ENCODE measurements around the gene GDF10. TPM values are rescaled to one million over a fixed set of nuclear protein-coding genes. Genes with fewer than 3 reads are reported as not detected.

Gene GDF10
- total RNA-seq, 1 donor from 2014 or later, result not detected

DNA sequence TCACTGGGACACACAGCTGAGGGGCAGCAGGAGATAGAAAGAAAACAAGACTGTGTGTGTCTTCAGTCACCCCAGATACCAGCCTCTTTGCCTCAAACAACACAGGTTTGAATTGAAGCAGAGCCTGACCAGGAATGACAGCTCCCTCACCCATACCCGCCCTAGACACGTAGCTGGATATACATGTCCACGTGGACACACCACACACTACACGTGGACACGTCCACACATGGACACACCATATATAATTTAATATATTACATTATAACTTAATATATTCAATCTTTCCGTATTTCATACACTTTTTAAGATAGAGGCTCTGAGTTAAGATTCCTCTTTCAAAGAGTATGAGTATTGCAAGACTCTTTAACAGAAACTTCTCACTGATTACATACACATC lies 33.5 kb downstream of the GDF10 start:
- no peak for DNase-seq (ENCODE audit: low read depth)

DNA sequence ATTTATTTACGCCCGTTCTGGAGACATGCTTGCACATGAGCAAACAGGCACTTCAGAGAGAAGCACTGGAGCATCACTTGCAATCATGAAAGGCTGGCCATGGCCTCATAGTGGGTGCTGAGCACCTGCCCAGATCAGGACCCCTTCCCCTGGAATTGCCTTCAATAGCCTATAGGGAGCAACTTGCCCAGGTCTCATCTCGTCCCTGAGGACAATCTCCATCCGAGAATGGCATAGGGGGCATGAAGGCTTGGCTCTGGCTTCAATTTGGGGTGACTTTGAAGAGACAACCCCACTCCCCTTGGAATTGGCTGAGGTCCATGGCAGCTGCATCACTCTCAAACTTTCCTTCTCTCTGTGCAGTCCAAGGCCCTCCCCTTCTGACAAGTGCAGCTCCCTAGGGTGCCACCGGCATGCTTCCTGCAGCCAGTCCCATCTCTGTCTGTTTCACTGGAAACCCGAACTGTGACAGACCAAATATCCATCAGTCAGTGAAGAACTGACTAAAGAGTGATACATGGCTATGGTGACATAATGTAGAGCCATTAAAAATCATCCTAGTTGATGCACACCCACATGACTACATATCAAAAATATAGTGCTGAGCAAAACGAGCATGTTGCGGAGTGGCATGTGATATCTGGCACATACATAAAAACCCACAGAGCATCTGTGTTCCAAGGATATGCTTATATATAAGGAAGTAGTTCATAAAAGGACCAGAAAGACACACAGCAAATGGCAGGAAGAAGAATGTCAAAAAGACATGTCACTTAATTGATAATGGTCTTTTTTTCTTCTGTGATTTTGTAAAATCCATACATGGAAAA lies 34.7 kb downstream of the GDF10 start:
- DNase-seq (ENCODE audit: low read depth), result no peak

- no peak for DNase-seq (ENCODE audit: low read depth)
Measured at GRCh38 chr10:47335906-47336305, 35.9 kb downstream of the GDF10 start.

GRCh38 chr10:47336387-47337134 lies 36.6 kb downstream of the GDF10 start:
- no peak for DNase-seq (ENCODE audit: low read depth)

GRCh38 chr10:47337310-47337709 lies 37.3 kb downstream of the GDF10 start:
- DNase-seq (ENCODE audit: low read depth), result no peak

DNA sequence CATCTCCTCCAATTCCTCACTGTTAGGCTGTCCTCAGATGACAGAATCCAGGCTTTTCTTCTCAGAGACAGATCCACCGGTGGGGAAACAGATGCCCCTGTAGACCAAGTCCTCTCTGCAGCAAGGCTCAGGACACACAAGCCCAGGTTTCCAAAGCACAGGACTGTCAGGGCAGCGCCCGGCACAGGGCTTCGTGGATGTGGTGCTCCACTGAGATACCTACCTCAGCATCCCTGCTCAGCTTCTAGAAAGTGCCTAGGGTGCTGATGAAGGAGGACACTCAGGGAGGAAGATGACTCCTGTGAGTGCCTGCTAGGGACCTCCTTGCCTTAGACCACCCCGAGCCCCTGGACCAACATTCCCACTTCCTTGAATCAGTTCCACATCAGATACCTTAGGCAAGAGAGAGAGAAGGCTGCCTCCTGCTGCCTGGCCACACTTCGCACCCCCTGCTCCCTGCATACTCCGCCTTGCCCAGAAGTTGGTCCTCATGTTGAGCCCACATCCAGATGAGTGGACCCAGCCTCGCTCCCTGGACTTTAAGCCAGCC lies 39.3 kb downstream of the GDF10 start:
- DNase-seq (ENCODE audit: low read depth), result no peak

DNA sequence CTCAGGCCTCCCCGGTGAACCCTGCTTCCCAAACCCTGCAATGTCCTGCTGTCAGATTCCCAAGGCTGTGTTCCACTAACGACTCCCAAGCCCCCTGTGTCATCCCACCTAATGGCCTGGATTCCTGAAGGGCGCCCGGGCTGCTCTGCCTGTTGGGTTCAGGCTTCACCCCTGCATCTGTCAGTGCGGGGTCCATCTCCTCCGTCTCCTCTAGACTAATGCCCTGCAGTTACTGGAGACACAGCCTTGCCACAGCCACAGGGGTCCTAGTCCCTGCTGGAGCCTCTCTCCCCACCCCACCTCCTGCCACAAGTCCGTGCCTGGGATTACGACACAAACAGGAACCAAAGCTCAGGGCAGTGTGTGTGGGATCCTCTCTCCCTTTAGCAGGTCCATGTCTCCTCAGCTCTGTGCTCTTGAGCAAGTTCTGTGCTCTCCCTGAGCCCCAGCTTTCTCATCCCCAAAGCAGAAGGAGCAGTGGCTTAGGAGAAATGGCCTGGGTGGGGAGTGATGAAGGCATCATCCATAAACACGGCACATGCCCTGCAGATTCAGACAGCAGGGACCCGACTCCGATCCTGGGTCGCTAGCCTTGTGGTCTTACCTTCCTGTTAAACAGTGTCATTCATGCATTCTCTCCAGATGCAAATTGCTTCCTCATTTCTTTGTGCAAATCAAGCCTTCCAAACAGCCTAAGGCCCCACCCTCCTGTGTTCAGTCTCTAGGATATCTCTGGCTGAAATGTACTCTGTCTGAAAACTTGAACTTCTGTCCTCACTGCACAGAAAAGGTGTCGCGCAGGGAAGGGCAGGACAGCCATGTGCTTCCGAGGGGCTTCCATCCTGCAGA lies 40.0 kb downstream of the GDF10 start:
- no peak for DNase-seq (ENCODE audit: low read depth)

DNA sequence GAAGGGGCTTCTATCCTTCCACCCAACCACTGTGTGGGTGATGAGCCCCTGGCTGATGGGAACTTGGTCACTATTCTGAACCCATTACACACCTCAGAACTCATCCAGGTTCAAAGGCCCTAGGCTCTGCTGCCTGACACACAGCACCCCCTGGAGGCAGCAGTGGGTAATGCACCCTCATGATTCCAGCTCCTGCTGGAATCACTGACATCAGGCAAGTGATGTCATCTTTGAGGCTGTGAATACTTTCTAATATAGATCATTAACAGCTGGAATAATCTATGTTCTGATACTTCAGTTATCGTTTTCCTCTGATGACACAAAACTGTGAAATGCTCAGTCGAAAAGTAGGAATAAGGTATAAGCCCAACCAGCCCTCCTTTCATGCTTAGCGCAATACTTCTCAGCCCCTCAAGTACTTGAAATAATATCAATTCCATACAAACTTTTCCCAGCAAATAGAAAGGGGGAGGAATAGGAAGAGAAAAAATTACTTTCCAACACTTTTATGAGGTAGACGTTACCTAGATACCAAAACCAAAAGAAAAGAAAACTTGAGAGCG lies 40.7 kb downstream of the GDF10 start:
- DNase-seq (ENCODE audit: low read depth), result peak; percentile 44

DNA sequence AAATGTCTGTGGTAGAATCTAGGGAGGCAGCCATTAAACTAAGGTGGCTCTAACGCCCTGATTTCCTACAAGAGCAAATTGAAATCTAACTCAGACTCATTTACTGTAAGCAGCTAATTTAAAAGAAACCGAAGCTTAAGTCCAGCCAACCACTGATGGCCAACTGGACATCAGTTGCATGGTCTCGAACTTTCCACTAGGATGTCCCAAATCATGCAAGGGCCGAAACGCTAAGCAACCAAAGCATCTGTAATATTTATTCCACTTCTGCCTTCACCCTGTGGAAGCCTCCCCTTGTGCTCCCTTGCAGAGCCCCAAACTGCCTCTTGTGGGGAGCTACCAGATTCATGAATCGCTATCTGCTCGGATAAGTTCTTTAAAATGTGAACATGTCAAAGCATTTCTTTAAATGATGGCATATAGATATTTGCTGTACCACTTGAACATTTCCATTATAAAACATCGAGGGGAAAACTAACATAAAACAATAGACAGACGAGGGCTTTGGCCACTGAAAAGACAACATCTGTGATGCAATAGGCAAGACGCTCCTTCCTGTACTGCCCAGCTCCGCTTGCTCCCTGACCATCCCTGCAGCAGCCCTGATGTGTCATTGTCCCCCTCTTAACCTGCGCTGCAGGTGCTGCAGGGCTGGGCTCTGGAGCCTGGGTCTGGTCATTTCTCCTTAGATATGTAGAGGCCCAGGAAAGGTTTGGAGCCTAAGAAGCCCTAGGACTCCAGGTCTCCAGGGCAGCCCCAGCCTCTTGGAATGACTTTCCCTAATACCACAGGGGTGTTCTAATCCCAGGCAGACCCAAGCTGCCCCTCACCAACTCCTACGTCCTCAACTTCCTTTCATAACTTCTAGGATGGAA lies 45.2 kb downstream of the GDF10 start:
- DNase-seq (ENCODE audit: low read depth), result no peak

DNA sequence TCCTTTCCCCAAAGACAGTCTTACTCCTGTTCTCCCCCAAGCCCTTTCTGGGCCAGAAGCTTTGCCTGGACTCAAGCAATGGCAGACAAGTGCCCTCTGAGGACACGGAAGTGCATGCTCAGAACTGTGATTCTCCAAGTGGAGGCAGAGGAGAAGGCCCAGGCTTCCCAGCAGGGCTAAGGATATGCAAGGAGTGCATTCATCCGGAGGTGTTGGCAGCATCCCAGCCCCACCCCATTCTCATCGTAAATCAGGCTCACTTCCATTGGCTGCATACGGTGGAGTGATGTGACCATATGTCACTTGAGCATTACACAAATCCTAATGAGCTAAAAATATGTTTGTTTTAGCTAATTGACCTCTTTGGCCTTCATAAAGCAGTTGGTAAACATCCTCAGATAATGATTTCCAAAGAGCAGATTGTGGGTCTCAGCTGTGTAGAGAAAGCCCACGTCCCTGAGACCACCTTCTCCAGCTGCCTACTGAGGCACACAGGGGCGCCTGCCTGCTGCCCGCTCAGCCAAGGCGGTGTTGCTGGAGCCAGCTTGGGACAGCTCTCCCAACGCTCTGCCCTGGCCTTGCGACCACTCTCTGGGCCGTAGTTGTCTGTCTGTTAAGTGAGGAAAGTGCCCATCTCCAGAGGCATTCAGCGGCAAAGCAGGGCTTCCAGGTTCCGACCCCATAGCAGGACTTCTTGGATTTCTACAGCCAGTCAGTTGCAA lies 46.7 kb downstream of the GDF10 start:
- no peak for DNase-seq (ENCODE audit: low read depth)

GRCh38 chr10:47347303-47347675 lies 47.3 kb downstream of the GDF10 start:
- DNase-seq (ENCODE audit: low read depth), result no peak

GRCh38 chr10:47348138-47348651 lies 48.2 kb downstream of the GDF10 start, which contains the start of gene RBP3:
Gene RBP3, plus strand, starts transcription at chr10:47348363. Its CDS starts 122 bp downstream, at chr10:47348485.
- no peak for DNase-seq (ENCODE audit: low read depth)

DNA sequence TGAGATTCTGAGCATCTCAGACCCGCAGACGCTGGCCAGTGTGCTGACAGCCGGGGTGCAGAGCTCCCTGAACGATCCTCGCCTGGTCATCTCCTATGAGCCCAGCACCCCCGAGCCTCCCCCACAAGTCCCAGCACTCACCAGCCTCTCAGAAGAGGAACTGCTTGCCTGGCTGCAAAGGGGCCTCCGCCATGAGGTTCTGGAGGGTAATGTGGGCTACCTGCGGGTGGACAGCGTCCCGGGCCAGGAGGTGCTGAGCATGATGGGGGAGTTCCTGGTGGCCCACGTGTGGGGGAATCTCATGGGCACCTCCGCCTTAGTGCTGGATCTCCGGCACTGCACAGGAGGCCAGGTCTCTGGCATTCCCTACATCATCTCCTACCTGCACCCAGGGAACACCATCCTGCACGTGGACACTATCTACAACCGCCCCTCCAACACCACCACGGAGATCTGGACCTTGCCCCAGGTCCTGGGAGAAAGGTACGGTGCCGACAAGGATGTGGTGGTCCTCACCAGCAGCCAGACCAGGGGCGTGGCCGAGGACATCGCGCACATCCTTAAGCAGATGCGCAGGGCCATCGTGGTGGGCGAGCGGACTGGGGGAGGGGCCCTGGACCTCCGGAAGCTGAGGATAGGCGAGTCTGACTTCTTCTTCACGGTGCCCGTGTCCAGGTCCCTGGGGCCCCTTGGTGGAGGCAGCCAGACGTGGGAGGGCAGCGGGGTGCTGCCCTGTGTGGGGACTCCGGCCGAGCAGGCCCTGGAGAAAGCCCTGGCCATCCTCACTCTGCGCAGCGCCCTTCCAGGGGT lies 48.9 kb downstream of the GDF10 start:
- no peak for DNase-seq (ENCODE audit: low read depth)

DNA sequence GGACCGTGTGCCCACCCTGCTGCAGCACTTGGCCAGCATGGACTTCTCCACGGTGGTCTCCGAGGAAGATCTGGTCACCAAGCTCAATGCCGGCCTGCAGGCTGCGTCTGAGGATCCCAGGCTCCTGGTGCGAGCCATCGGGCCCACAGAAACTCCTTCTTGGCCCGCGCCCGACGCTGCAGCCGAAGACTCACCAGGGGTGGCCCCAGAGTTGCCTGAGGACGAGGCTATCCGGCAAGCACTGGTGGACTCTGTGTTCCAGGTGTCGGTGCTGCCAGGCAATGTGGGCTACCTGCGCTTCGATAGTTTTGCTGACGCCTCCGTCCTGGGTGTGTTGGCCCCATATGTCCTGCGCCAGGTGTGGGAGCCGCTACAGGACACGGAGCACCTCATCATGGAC lies 49.5 kb downstream of the GDF10 start:
- DNase-seq (ENCODE audit: low read depth), result no peak

DNA sequence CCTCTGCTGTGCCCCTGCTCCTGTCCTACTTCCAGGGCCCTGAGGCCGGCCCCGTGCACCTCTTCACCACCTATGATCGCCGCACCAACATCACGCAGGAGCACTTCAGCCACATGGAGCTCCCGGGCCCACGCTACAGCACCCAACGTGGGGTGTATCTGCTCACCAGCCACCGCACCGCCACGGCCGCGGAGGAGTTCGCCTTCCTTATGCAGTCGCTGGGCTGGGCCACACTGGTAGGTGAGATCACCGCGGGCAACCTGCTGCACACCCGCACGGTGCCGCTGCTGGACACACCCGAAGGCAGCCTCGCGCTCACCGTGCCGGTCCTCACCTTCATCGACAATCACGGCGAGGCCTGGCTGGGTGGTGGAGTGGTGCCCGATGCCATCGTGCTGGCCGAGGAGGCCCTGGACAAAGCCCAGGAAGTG lies 50.0 kb downstream of the GDF10 start:
- no peak for DNase-seq (ENCODE audit: low read depth)

GRCh38 chr10:47350671-47351640 lies 51.0 kb downstream of the GDF10 start:
- no peak for DNase-seq (ENCODE audit: low read depth)
